Endothelial cell (in vitro differentiated cells): ENCODE data around the gene FRAS1. TPM values are rescaled to one million over a fixed set of nuclear protein-coding genes. Genes with fewer than 3 reads are reported as not detected.

Source experiments
- DNase-seq: peaks from one replicate; pipeline ENCODE4 v3.0.0; 2021; ENCODE audit warnings: low spot score
- H3K27ac Mint-ChIP-seq: one replicate; pipeline ENCODE4 v1.8.0; 2021; ENCODE audit warnings: mixed read lengths, inconsistent platforms; ENCODE audit not compliant: unreplicated experiment
- H3K27me3 Mint-ChIP-seq: one replicate; pipeline ENCODE4 v1.8.0; 2021; ENCODE audit warnings: mild to moderate bottlenecking, moderate library complexity, mixed read lengths, inconsistent platforms; ENCODE audit not compliant: unreplicated experiment
- H3K36me3 Mint-ChIP-seq: one replicate; pipeline ENCODE4 v1.8.0; 2021; ENCODE audit warnings: mild to moderate bottlenecking, low read depth, mixed read lengths, inconsistent platforms; ENCODE audit not compliant: unreplicated experiment
- H3K4me1 Mint-ChIP-seq: one replicate; pipeline ENCODE4 v1.8.0; 2021; ENCODE audit warnings: mild to moderate bottlenecking, mixed read lengths, inconsistent platforms; ENCODE audit not compliant: unreplicated experiment
- H3K4me3 Mint-ChIP-seq: one replicate; pipeline ENCODE4 v1.8.0; 2021; ENCODE audit warnings: mild to moderate bottlenecking, mixed read lengths, inconsistent platforms; ENCODE audit not compliant: unreplicated experiment
- H3K9me3 Mint-ChIP-seq: one replicate; pipeline ENCODE4 v1.8.0; 2021; ENCODE audit warnings: mixed read lengths, inconsistent platforms; ENCODE audit not compliant: unreplicated experiment
- CTCF ChIP-seq: fragments of 200-600 bp; sonication (generic); IDR thresholded peaks from one replicate; pipeline ENCODE4 v1.5.0; 2021; ENCODE audit warnings: antibody characterized with exemption; ENCODE audit not compliant: unreplicated experiment
- total RNA-seq: library from RNA; stranded (reverse); fragmentation: NEBNext Ultra II Directional; extraction: Animal tissue kit (Norgen Biotek cat#: 25700); gene quantifications from one replicate; pipeline ENCODE4 v1.2.1, GENCODE V29; 2021; ENCODE audit not compliant: unreplicated experiment

FRAS1 gene
- total RNA-seq, 1 donor from 2014 or later = 51.7 TPM

DNA sequence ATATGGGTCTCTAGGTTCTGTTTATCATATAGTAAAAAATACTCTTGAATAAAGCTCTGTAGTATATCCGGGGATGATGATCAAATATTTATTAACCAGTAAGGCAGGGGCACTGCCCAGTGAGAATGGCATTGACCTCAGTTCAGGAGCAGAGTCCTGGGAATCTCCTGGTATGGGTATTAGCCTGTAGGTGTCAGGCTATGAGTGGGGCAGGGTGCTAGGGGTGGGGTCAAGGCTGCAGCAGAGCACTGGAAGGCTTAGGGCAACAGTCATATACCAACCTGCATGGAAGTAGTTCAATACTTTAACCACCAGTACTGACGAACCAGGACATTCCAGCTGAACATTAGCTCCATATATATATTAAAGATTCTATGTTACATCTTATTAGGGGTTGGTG is 274.1 kb downstream of the FRAS1 start:
- Mint-ChIP-seq H3K4me1 (peaks cover 8% of the 10 kb centered on the region), H3K9me3 (no peaks in the 10 kb centered on the region), H3K4me3 (no peak overlapping the region), H3K27ac (no peak overlapping the region), H3K27me3 (no peaks in the 10 kb centered on the region), H3K36me3 (peaks cover 8% of the 10 kb centered on the region)
- TF ChIP-seq CTCF = no peak
- DNase-seq = no peak

- Mint-ChIP-seq H3K9me3 (no peaks in the 10 kb centered on the region), H3K4me3 (no peak overlapping the region), H3K36me3 (peaks cover 8% of the 10 kb centered on the region), H3K27ac (no peak overlapping the region), H3K27me3 (no peaks in the 10 kb centered on the region), H3K4me1 (peaks cover 8% of the 10 kb centered on the region)
- DNase-seq = no peak
- TF ChIP-seq CTCF = no peak
These were observed 274.8 kb downstream of the FRAS1 start for GRCh38 chr4:78331965-78332364.

GRCh38 chr4:78332976-78333375 is 275.9 kb downstream of the FRAS1 start:
- no peak for DNase-seq
- Mint-ChIP-seq H3K9me3 (no peaks in the 10 kb centered on the region), H3K4me3 (no peak overlapping the region), H3K27me3 (no peaks in the 10 kb centered on the region), H3K36me3 (peaks cover 16% of the 10 kb centered on the region), H3K27ac (no peak overlapping the region), H3K4me1 (peaks cover 8% of the 10 kb centered on the region)
- TF ChIP-seq CTCF = no peak

- peaks cover 20% of the 10 kb centered on the region for H3K36me3 Mint-ChIP-seq
These were observed 279.2 kb downstream of the FRAS1 start for GRCh38 chr4:78336093-78336943.

More at GRCh38 chr4:78336093-78336943, 279.2 kb downstream of the FRAS1 start:
- no peaks in the 10 kb centered on the region for H3K9me3 Mint-ChIP-seq
- H3K27ac Mint-ChIP-seq = no peak overlapping the region
- H3K27me3 Mint-ChIP-seq = no peaks in the 10 kb centered on the region
- peaks cover 8% of the 10 kb centered on the region for H3K4me1 Mint-ChIP-seq
- TF ChIP-seq CTCF = no peak
- no peak overlapping the region for H3K4me3 Mint-ChIP-seq
- DNase-seq = no peak
